Keratinocyte (primary cell): ENCODE data around the gene SLC7A5.

Experiments
- EZH2 ChIP-seq: IDR thresholded peaks from one replicate; pipeline ENCODE4 v1.6.1; 2012; ENCODE audit warnings: inconsistent platforms, mild to moderate bottlenecking, low read length, moderate library complexity
- TF ChIP-seq, protein P1 (sequence below), 3 experiments: IDR thresholded peaks in 1 of 3; conservative IDR thresholded peaks in 1 of 3; optimal IDR thresholded peaks in 1 of 3; 2 replicates in 2 of 3; 3 replicates in 1 of 3; pipeline versions ENCODE3 to v1.5.1; 2011; ENCODE audit warnings: low read length in 3 of 3, mild to moderate bottlenecking in 3 of 3, moderate library complexity in 2 of 3, control low read depth in 1 of 3, inconsistent platforms in 1 of 3; ENCODE audit not compliant: insufficient read depth in 2 of 3; ENCODE audit errors: extremely low read depth in 1 of 3

DNA sequence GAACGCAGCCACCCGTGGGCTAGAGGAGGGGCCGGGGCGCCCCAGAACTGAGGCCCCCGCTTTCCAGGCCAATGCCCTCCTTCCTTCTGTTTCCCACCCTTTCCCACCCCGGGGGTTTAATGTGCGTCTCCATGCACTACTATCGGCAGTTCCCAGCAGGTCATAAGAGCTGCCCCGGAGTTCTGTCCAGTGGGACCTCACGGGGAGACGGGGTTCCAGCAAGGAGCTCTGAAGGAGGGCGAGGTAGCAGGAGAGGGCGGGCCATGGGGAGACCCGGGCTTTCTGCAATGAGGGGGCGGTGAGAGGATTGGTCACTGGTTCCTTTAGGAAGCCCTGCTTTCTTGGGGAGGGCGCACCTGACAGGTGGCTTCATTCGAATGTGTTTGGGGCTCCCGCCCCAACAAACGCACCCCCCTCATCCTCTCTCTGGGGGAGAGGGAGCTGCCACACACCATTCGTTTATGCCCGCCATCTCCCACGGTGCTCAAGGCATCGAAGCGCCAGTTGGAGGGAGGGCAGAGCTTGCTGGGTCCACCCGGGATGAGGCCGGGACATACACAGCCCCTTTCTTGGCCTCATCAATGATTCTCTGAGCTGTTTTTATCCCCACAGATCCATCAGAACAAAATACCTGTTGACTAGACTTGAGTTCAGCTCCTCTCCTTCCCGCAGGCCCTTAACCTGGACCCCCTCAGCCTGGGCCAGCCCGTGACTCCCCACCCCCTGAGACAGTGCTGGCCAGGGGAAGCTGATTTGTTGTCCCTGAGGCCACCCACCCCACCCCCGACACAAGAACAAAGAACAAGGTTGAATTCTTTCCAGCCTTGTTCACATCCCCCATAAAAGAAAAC lies 44.1 kb downstream of the SLC7A5 start:
- TF ChIP-seq, protein P1, sequence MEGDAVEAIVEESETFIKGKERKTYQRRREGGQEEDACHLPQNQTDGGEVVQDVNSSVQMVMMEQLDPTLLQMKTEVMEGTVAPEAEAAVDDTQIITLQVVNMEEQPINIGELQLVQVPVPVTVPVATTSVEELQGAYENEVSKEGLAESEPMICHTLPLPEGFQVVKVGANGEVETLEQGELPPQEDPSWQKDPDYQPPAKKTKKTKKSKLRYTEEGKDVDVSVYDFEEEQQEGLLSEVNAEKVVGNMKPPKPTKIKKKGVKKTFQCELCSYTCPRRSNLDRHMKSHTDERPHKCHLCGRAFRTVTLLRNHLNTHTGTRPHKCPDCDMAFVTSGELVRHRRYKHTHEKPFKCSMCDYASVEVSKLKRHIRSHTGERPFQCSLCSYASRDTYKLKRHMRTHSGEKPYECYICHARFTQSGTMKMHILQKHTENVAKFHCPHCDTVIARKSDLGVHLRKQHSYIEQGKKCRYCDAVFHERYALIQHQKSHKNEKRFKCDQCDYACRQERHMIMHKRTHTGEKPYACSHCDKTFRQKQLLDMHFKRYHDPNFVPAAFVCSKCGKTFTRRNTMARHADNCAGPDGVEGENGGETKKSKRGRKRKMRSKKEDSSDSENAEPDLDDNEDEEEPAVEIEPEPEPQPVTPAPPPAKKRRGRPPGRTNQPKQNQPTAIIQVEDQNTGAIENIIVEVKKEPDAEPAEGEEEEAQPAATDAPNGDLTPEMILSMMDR (optimal IDR thresholded peaks at IDR 0.05 in 1 of 3, IDR thresholded peaks at IDR 0.05 in 1 of 3, conservative IDR thresholded peaks at IDR 0.05 in 1 of 3; ENCODE audit: extremely low read depth in 1 of 3, insufficient read depth in 2 of 3, low read length in 3 of 3): no peak
- TF ChIP-seq EZH2: no peak
